HG02840 (cell line): Measurements from ENCODE around the gene ANKRD13C.
A peak's percentile ranks its signal among the peaks of the same experiment; 100 is the strongest.
"Not testable (repeated sequence)": the region's sequence is repeated elsewhere in the genome, so short reads cannot be mapped to it uniquely, and the experiment has no call there.

Experiments used
- ATAC-seq: cut with Tn5 transposase; IDR thresholded peaks from one replicate; pipeline ENCODE4 v1.9.1; 2021; ENCODE audit warnings: mild to moderate bottlenecking, moderate library complexity, moderate number of reproducible peaks; ENCODE audit not compliant: unreplicated experiment, low FRiP score

ANKRD13C gene

GRCh38 chr1:70361727-70362398, 7.3 kb upstream of the ANKRD13C start:
- ATAC-seq, result no peak

DNA sequence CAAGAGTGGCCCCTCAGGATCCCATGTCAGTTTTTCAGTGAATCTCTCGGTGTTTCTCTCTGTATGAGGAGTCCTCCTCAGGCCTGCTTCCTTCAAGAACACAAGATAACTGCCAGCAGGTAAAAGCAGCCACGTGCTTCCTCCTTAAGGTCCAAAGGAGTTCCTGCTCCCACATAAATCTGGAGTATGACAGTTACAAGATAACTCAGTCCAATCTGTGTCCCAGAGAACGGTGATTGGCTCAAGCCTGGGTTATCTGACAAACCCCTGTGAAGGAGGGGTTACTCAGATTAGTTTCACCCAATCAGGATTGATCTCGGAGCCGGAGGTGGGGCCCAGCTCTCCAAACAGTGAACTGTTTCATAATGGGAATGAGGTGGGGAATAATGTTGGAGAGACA, 5.8 kb upstream of the ANKRD13C start:
- no peak for ATAC-seq

- ATAC-seq, result no peak
Measured at GRCh38 chr1:70358921-70359564, 4.5 kb upstream of the ANKRD13C start.

DNA sequence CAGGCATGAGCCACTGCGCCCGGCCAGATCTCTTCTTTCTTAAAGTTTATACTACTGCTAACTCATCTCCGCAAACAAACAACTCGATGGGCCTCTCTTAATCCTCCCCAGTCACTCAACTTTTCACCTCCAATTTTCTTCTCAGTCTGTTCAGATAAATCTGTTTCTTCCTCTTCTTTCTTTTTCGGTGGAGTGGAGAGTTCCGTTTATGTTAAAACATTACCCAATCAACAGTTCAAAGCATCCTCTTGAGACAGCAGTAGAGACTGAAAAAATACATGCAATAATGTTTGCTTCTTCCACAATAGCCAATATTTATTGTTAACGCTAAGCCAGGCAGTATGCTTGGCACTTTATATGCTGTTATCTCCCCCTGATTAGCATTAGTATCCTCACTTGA, 1.4 kb upstream of the ANKRD13C start:
- no peak for ATAC-seq

DNA sequence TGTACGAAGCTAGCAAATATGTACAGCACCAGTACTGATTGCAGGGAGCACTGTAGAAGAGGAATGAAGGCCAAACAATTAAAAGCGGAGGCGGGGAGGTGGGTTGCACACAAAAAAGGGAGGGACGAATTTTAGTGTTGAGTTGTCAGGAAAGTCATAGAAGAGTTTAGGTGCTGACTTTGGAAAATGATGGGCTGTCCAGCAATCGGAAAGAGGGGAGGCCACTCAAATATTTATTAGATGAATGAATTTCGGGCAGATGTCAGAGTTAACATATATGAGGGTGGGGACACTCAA, 537 bp upstream of the ANKRD13C start:
- ATAC-seq, result no peak

DNA sequence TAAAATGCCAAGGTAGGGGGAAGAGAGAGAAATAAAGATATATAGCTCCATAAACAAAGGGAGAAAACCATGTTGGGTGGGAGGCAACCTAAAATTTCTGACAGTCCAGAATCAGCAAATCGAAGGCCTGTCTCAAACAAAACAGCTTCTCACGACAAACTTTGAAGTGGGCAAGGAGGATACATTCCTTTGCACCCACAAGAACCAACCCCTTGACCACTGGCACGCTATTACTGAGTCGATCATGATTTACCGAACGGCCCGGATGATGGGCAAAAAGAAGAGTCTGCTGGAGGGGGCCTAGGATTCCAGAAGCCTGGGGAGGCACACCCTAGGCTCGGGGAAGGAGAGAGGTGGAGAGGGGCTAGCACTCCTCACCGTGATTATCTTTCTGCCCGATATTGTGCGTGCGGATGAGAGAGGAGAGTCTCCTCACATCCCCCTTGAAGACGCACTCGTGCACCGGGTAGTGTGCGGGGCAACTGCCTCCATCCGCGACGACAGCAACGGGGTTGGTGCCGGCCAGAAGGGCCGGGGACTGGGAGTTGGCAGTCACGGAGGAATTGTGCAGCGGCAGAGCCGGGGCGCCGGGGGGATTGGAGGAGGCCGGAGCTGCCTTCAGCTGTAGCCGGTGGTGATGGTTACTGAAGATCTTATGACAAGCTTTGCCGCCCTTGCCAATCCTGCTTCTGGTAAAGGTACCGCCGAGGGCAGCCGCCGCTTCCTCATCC, 756 bp downstream of the ANKRD13C start:
- ATAC-seq, result peak; percentile 9

- ATAC-seq, result no peak
Measured at GRCh38 chr1:70353044-70353443, 1.5 kb downstream of the ANKRD13C start.

DNA sequence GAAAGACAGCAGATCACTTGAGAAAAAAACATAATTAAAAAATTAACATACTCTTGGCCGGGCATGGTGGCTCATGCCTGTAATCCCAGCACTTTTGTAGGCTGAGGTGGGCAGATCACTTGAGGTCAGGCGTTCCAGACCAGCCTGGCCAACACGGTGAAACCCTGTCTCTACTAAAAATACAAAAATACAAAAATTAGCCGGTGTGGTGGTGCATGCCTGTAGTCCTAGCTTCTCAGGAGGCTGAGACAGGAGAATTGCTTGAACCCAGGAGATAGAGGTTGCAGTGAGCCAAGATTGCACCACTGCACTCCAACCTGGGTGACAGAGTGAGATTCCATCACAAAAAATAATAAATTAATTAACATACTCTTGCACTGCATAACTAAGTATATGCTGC, 4.7 kb downstream of the ANKRD13C start:
- ATAC-seq, result not testable (repeated sequence)

DNA sequence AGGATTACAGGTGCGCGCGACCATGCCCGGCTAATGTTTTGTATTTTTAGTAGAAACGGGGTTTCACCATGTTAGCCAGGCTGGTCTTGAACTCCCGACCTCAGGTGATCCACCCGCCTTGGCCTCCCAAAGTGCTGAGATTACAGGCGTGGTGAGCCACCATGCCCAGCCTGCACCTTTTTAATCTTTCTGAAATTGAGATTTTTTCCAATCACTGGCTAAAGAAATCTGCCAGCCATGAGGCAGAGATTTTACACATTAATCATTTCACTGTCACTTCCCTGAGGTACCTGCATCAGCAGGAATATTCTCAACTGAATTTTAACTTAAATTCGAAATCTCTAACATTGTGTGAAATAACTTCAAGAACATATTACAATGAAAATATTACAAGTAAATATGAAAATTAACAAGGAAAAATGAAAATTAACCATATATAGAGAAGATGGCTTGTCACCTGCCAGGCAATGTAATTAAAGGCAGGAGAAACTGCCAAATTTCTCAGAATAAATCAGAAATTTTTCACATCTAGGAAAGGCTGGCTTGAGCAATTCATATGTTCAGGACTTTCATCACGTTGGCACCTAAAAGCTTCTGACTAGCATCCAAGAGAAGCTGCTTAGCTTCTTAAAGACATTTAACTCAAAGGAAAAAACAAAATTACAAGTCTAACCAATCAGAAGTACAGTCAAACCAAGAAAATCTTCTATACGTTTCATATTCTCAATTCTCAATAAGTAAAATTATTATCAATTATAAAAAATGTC, 5.9 kb downstream of the ANKRD13C start:
- no peak for ATAC-seq

- not testable (repeated sequence) for ATAC-seq
Measured at GRCh38 chr1:70339644-70340043, 14.9 kb downstream of the ANKRD13C start.

- ATAC-seq, result no peak
Measured at GRCh38 chr1:70336050-70336449, 18.5 kb downstream of the ANKRD13C start.

DNA sequence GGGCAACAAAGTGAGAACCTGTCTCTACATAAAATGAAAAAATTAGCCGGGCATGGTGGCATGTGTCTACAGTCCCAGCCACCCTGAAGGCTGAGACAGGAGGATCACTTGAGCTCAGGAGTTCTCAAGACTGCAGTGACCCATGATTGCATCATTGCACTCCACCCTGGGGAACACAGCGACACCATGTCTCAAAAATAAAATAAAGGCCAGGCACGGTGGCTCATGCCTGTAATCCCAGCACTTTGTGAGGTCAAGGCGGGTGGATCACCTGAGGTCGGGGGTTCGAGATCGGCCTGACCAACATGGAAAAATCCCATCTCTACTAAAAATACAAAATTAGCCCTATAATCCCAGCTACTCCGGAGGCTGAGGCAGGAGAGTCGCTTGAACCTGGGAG, 20.1 kb downstream of the ANKRD13C start:
- ATAC-seq, result no peak

- ATAC-seq, result no peak
Measured at GRCh38 chr1:70333245-70333644, 21.3 kb downstream of the ANKRD13C start.

- no peak for ATAC-seq
Measured at GRCh38 chr1:70331962-70332361, 22.6 kb downstream of the ANKRD13C start.

DNA sequence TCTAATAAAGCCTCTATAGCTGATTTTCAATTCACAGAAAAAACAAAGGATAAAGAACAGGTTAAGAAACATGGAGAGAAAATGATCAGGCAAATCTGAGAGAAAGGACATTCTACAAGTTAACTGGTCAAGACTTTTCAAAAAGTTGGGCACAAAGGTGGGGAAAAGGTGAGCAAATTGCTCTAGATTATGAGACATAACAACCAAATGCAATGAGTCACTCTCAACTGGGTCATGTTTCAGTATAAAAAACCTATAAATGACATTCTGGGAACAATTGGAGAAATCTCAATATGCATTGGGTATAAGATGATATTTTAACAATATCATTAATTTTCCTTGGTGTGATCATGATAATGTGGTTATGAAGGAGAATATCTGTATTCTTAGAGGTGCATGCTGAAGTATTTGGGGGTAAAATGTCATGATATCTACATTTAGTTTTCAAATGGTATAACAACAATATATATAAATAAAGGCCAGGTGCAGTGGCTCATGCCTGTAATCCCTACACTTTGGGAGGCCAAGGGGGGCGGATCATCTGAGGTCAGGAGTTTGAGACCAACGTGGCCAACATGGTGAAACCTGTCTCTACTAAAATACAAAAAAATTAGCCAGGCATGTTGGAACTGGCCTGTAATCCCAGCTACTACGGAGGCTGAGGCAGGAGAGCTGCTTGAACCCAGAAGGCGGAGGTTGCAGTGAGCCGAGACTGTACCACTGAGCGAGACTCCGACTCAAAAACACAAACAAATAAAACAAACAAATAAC, 27.0 kb downstream of the ANKRD13C start:
- no peak for ATAC-seq

DNA sequence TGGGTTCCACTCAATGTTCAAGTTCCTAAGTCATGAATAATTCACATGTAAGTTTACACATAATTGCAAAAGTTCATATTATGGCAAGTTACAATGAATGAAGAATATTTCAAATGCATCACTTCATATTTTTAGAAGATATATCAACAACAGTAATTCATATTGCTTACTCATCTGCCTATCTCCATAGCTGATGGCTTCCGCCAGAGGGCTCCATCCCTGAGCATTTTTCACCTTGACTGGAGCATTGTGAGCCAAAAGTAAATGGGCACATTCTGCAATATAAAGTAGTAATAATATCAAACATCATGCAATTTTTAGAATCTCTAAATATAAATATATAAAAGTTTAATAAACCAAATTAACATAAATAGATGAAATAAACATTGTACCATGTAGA, 29.8 kb downstream of the ANKRD13C start:
- no peak for ATAC-seq

DNA sequence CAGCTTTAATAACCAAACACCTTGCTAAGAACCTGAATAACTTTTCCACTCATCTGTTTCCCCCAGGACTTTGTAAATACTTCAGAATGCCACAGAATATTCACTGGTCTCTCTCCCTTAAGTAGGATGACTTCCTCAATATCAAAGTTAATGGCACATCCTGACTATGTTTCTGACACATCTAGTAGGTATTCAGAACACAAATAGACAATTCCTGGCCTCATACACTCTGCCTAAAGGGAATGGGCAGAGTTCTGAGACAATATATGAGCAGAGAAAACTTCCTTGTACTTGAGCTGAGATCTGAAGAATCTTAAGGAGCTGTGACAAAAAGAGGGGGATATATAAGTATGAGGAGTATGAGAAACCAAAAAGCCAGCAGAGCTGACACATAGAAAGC, 34.8 kb downstream of the ANKRD13C start:
- no peak for ATAC-seq

DNA sequence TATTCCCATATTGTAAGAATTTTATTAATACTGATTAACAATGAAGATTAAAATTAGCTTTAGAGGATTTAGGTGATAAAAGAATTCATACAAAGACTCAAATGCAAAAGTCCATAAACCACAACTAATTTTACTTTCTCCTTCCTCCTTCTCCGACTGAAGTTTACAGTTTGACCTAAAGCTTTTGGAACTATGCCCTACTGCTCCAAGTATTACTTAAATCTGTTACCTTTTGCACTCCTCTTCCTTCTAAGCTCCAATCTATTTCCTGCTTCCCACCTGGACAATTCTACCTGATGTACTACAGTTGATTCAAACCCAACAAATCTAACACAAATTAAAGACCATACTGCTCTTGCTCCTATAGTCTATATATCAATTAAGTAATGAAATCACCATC, 36.3 kb downstream of the ANKRD13C start:
- no peak for ATAC-seq

DNA sequence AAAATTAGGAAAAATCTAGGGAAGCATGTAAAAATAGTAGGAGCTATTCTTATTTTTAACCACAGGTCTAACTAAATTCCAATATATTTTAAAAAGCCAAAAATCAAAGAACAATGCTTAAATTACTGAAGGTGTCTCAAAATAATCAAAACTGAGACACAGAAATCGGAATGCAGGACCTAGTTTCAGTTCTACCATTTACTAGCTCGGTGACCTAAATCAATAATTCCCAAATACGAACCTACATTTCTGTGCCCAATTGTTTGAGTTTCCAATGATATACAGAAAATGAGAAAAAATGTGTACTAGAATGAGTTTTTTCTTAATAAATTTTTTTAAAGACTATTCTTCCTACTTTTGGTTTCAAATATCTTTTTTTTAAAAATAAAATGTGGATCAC, 37.4 kb downstream of the ANKRD13C start:
- ATAC-seq, result no peak

DNA sequence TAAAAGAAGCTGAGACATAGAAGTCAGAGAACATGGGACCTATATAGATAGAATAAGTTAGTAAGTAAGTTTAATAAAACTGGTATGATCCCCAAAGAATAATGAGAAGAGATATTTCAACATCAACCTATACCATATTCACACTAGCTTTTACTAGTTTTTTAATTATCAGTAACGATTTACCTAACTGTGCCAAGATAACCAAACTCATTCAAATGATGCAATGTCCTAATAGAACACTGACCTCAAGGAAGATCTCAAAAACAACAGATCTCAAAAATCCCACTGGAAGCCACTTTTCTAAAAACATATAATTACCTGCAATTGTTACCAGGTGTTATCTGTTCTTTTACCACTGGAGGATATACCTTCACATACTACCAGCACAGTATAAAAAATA, 38.7 kb downstream of the ANKRD13C start:
- ATAC-seq, result no peak
